HepG2 (cell line): ENCODE data around the gene LIMS2. TPM values are rescaled to one million over a fixed set of nuclear protein-coding genes. Genes with fewer than 3 reads are reported as not detected.

Source experiments
- ATRX ChIP-seq: sonication (generic); formaldehyde crosslinking; IDR thresholded peaks from 2 replicates; pipeline ENCODE4 v1.4.0; 2020; ENCODE audit warnings: missing genetic modification reagents, borderline replicate concordance
- CBFB ChIP-seq: sonication (generic); formaldehyde crosslinking; IDR thresholded peaks from 2 replicates; pipeline ENCODE4 v1.4.0; 2020; ENCODE audit warnings: missing genetic modification reagents
- TRIM24 ChIP-seq: sonication (generic); formaldehyde crosslinking; IDR thresholded peaks from 2 replicates; pipeline ENCODE4 v1.8.0; 2022; ENCODE audit warnings: mild to moderate bottlenecking, missing genetic modification reagents
- ZFP36 ChIP-seq: fragments of 150-350 bp; IDR thresholded peaks from 2 replicates; pipeline ENCODE4 v1.6.1; 2018; ENCODE audit warnings: borderline replicate concordance, low read length, low read depth; ENCODE audit not compliant: partially characterized antibody
- ZIK1 ChIP-seq: sonication (generic); formaldehyde crosslinking; IDR thresholded peaks from 2 replicates; pipeline ENCODE4 v1.5.0; 2020; ENCODE audit warnings: mild to moderate bottlenecking, low read depth, missing genetic modification reagents, borderline replicate concordance
- ZNF234 ChIP-seq: sonication (generic); formaldehyde crosslinking; conservative IDR thresholded peaks from 2 replicates; pipeline ENCODE4 v1.5.1; 2020; ENCODE audit warnings: mild to moderate bottlenecking, missing genetic modification reagents
- ZNF337 ChIP-seq: sonication (generic); formaldehyde crosslinking; IDR thresholded peaks from 2 replicates; pipeline ENCODE4 v1.5.1; 2020; ENCODE audit warnings: missing genetic modification reagents, low read depth, mild to moderate bottlenecking, borderline replicate concordance
- ZNF484 ChIP-seq: sonication (generic); formaldehyde crosslinking; IDR thresholded peaks from 2 replicates; pipeline ENCODE4 v1.5.1; 2020; ENCODE audit warnings: mild to moderate bottlenecking, low read depth, missing genetic modification reagents, borderline replicate concordance
- ZNF83 ChIP-seq: sonication (generic); formaldehyde crosslinking; IDR thresholded peaks from 2 replicates; pipeline ENCODE4 v1.4.0; 2020; ENCODE audit warnings: missing genetic modification reagents, mild to moderate bottlenecking, borderline replicate concordance
- polyA plus RNA-seq, 8 experiments: library from polyadenylated mRNA; depleted of rRNA in 3 of 8; stranded (reverse) in 7 of 8; unstranded in 1 of 8; fragments of >200 nt; fragmentation: Illumina TruSeq in 4 of 8; extraction: Trizol in 4 of 8; gene quantifications; 2 replicates each; pipeline versions ENCODE4 v1.2.1 to v1.2.3, GENCODE V29; 2011 to 2016; ENCODE audit warnings: low read depth in 4 of 8, missing spikeins in 1 of 8, mixed read lengths in 1 of 8; ENCODE audit not compliant: insufficient read depth in 1 of 8
- total RNA-seq, 5 experiments: library from RNA; depleted of rRNA; stranded (reverse); fragments of >200 nt; fragmentation: Illumina TruSeq; extraction: Trizol; gene quantifications; 2 replicates each; pipeline ENCODE4 v1.2.3, GENCODE V29; 2016; ENCODE audit warnings: low read depth in 1 of 5
- TF ChIP-seq, protein P1 (sequence below): sonication (generic); formaldehyde crosslinking; IDR thresholded peaks from 2 replicates; pipeline ENCODE4 v1.4.0; 2020; ENCODE audit warnings: missing genetic modification reagents
- TF ChIP-seq, protein P2 (sequence below): sonication (generic); formaldehyde crosslinking; IDR thresholded peaks from 2 replicates; pipeline ENCODE4 v1.4.0; 2020; ENCODE audit warnings: missing genetic modification reagents
- TF ChIP-seq, protein P3 (sequence below): sonication (generic); formaldehyde crosslinking; IDR thresholded peaks from 2 replicates; pipeline ENCODE4 v1.4.0; 2020; ENCODE audit warnings: mild to moderate bottlenecking, missing genetic modification reagents
- TF ChIP-seq, protein P4 (sequence below): IDR thresholded peaks from 2 replicates; pipeline ENCODE4 v1.6.1; 2016; ENCODE audit warnings: missing biosample characterization, missing genetic modification reagents, low read depth
- TF ChIP-seq, protein P5 (sequence below): sonication (generic); formaldehyde crosslinking; IDR thresholded peaks from 2 replicates; pipeline ENCODE4 v1.4.0; 2020; ENCODE audit warnings: mild to moderate bottlenecking, low read depth, missing genetic modification reagents
- TF ChIP-seq, protein P6 (sequence below): sonication (generic); formaldehyde crosslinking; conservative IDR thresholded peaks from 2 replicates; pipeline ENCODE4 v1.4.0; 2020; ENCODE audit warnings: mild to moderate bottlenecking, missing genetic modification reagents, moderate library complexity

Gene LIMS2
- total and polyA plus RNA-seq, 2 of the 13 experiments (the other 11 are each of a cell fraction or from before 2014, with no cell fraction given) = 1.0 to 1.9 TPM

DNA sequence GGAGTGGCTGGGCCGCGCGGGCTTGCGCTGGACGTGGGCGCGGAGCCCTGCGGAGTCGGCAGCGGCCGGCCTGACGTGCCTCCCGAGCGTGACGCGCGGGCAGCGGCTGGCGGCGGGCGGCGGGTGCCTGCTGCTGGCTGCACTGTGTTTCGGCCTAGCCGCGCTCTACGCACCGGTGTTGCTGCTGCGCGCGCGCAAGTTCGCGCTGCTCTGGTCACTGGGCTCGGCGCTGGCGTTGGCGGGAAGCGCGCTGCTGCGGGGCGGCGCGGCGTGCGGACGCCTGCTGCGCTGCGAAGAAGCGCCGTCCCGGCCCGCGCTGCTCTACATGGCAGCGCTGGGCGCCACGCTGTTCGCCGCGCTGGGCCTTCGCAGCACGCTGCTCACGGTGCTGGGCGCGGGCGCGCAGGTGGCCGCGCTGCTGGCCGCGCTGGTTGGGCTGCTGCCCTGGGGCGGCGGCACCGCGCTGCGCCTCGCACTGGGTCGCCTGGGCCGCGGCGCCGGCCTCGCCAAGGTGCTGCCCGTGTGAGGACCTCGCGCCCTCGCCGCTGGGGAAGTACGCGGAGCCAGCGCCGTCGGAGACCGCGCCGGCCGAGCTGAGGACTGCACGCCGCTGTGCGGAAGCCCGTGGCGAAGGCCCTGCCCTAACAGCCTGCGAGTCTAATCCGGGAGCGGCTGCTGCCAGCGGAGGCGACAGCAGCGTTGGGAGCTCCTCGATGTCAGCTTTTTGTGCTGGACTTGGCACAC is 26.5 kb upstream of the LIMS2 start (continued):
- TF ChIP-seq, protein P1, sequence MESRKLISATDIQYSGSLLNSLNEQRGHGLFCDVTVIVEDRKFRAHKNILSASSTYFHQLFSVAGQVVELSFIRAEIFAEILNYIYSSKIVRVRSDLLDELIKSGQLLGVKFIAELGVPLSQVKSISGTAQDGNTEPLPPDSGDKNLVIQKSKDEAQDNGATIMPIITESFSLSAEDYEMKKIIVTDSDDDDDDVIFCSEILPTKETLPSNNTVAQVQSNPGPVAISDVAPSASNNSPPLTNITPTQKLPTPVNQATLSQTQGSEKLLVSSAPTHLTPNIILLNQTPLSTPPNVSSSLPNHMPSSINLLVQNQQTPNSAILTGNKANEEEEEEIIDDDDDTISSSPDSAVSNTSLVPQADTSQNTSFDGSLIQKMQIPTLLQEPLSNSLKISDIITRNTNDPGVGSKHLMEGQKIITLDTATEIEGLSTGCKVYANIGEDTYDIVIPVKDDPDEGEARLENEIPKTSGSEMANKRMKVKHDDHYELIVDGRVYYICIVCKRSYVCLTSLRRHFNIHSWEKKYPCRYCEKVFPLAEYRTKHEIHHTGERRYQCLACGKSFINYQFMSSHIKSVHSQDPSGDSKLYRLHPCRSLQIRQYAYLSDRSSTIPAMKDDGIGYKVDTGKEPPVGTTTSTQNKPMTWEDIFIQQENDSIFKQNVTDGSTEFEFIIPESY (CRISPR knock-in tag) = peak; percentile 60
- no peak; the same call in 1 of the 2 replicates for TF ChIP-seq CBFB
- TF ChIP-seq ATRX (CRISPR knock-in tag) = no peak
- TF ChIP-seq ZNF83 (CRISPR knock-in tag) = peak; percentile 30; the same call in 1 of the 2 replicates
- TF ChIP-seq, protein P2, sequence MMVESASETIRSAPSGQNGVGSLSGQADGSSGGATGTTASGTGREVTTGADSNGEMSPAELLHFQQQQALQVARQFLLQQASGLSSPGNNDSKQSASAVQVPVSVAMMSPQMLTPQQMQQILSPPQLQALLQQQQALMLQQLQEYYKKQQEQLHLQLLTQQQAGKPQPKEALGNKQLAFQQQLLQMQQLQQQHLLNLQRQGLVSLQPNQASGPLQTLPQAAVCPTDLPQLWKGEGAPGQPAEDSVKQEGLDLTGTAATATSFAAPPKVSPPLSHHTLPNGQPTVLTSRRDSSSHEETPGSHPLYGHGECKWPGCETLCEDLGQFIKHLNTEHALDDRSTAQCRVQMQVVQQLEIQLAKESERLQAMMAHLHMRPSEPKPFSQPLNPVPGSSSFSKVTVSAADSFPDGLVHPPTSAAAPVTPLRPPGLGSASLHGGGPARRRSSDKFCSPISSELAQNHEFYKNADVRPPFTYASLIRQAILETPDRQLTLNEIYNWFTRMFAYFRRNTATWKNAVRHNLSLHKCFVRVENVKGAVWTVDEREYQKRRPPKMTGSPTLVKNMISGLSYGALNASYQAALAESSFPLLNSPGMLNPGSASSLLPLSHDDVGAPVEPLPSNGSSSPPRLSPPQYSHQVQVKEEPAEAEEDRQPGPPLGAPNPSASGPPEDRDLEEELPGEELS (CRISPR knock-in tag) = peak; percentile 62
- TF ChIP-seq, protein P3, sequence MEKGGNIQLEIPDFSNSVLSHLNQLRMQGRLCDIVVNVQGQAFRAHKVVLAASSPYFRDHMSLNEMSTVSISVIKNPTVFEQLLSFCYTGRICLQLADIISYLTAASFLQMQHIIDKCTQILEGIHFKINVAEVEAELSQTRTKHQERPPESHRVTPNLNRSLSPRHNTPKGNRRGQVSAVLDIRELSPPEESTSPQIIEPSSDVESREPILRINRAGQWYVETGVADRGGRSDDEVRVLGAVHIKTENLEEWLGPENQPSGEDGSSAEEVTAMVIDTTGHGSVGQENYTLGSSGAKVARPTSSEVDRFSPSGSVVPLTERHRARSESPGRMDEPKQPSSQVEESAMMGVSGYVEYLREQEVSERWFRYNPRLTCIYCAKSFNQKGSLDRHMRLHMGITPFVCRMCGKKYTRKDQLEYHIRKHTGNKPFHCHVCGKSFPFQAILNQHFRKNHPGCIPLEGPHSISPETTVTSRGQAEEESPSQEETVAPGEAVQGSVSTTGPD (CRISPR knock-in tag) = no peak
- TF ChIP-seq ZFP36 = peak; percentile 40
- TF ChIP-seq TRIM24 (CRISPR knock-in tag) = no peak
- TF ChIP-seq ZNF337 (CRISPR knock-in tag) = peak; percentile 94; the same call in 1 of the 2 replicates
- TF ChIP-seq, protein P4, sequence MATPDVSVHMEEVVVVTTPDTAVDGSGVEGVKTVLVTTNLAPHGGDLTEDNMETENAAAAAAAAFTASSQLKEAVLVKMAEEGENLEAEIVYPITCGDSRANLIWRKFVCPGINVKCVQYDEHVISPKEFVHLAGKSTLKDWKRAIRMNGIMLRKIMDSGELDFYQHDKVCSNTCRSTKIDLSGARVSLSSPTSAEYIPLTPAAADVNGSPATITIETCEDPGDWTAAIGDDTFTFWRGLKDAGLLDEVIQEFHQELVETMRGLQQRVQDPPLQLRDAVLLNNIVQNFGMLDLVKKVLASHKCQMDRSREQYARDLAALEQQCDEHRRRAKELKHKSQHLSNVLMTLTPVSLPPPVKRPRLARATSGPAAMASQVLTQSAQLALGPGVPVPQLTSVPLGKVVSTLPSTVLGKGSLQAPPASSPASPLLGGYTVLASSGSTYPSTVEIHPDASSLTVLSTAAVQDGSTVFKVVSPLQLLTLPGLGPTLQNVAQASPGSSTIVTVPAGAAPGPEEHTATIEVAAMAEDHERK = no peak
- TF ChIP-seq, protein P5, sequence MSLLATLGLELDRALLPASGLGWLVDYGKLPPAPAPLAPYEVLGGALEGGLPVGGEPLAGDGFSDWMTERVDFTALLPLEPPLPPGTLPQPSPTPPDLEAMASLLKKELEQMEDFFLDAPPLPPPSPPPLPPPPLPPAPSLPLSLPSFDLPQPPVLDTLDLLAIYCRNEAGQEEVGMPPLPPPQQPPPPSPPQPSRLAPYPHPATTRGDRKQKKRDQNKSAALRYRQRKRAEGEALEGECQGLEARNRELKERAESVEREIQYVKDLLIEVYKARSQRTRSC (CRISPR knock-in tag) = no peak
- peak; percentile 62; the same call in 1 of the 2 replicates for TF ChIP-seq ZIK1
- TF ChIP-seq ZNF234 (CRISPR knock-in tag) = no peak
- no peak for TF ChIP-seq ZNF484 (CRISPR knock-in tag)
- TF ChIP-seq, protein P6, sequence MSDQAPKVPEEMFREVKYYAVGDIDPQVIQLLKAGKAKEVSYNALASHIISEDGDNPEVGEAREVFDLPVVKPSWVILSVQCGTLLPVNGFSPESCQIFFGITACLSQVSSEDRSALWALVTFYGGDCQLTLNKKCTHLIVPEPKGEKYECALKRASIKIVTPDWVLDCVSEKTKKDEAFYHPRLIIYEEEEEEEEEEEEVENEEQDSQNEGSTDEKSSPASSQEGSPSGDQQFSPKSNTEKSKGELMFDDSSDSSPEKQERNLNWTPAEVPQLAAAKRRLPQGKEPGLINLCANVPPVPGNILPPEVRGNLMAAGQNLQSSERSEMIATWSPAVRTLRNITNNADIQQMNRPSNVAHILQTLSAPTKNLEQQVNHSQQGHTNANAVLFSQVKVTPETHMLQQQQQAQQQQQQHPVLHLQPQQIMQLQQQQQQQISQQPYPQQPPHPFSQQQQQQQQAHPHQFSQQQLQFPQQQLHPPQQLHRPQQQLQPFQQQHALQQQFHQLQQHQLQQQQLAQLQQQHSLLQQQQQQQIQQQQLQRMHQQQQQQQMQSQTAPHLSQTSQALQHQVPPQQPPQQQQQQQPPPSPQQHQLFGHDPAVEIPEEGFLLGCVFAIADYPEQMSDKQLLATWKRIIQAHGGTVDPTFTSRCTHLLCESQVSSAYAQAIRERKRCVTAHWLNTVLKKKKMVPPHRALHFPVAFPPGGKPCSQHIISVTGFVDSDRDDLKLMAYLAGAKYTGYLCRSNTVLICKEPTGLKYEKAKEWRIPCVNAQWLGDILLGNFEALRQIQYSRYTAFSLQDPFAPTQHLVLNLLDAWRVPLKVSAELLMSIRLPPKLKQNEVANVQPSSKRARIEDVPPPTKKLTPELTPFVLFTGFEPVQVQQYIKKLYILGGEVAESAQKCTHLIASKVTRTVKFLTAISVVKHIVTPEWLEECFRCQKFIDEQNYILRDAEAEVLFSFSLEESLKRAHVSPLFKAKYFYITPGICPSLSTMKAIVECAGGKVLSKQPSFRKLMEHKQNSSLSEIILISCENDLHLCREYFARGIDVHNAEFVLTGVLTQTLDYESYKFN (CRISPR knock-in tag) = 0 out of 2 replicates have a peak, but pooled peaks have one; percentile 39
